K562 (cell line): ENCODE measurements around the gene RBFOX2. TPM values are rescaled to one million over a fixed set of nuclear protein-coding genes. Genes with fewer than 3 reads are reported as not detected.

ENCODE experiments used
- ATAC-seq: fragments of 200-7000 bp; cut with Tn5 transposase; 3 replicates; pipeline ENCODE4 v1.9.1; 2020; ENCODE audit warnings: moderate library complexity
- BruUV-seq: library from RNA; stranded (reverse); fragments of 400-500 nt; replicated peaks from 2 replicates; lab custom pipeline; 2021; lab: Mats Ljungman, UMichigan
- CTCF ChIA-PET: fragments of 300-600 bp; formaldehyde crosslinking; extraction: SDS; loops from one replicate; lab custom pipeline; 2021; ENCODE audit warnings: low intra/inter-chr PET ratio; lab: Yijun Ruan, JAX
- POLR2A ChIA-PET: fragments of 300-600, 350-650 bp; sonication (Branson Sonifier 250); formaldehyde crosslinking; extraction: SDS; loops from one replicate; lab custom pipeline; 2021; ENCODE audit warnings: antibody characterized with exemption, inconsistent platforms; lab: Yijun Ruan, JAX
- DNase-seq, 4 experiments: peaks; one replicate each; pipeline versions ENCODE4 v3.0.0 to v3.0.0-alpha.2; 2011 to 2018; ENCODE audit warnings: low spot score in 3 of 4, mixed read lengths in 3 of 4; ENCODE audit errors: extremely low read depth in 1 of 4
- FAIRE-seq: peaks from 2 replicates; lab custom pipeline; 2011; peaks lifted over from hg19 to GRCh38; lab: Jason Lieb, UNC
- H2AFZ ChIP-seq: 2 replicates; pipeline ENCODE4 v1.6.0; 2011; ENCODE audit warnings: low read depth, low read length, control low read depth, inconsistent platforms
- H3K27ac ChIP-seq: fragments of 200-600 bp; 3 replicates; pipeline ENCODE4 v1.8.0; 2011; ENCODE audit warnings: low read depth, mild to moderate bottlenecking, control low read depth, inconsistent platforms, low read length, moderate library complexity, mixed read lengths; ENCODE audit errors: extremely low read depth
- H3K27me3 ChIP-seq, 2 experiments: fragments of 300-600 bp in 1 of 2; 2 replicates in 1 of 2; 3 replicates in 1 of 2; pipeline versions ENCODE4 v1.6.0 to v1.8.0; 2011; ENCODE audit warnings: inconsistent platforms in 2 of 2, low read length in 2 of 2, mild to moderate bottlenecking in 1 of 2, mixed read lengths in 1 of 2, moderate library complexity in 1 of 2; ENCODE audit not compliant: control insufficient read depth in 2 of 2, insufficient read depth in 2 of 2
- H3K36me3 ChIP-seq: fragments of 300-600 bp; 3 replicates; pipeline ENCODE4 v1.8.0; 2011; ENCODE audit warnings: mild to moderate bottlenecking, low read length, inconsistent platforms; ENCODE audit not compliant: control insufficient read depth, insufficient read depth
- H3K4me1 ChIP-seq, 2 experiments: fragments of 200-600 bp in 1 of 2; replicated peaks in 1 of 2; 2 replicates in 1 of 2; 3 replicates in 1 of 2; pipeline versions ENCODE4 v1.5.1 to v1.8.0; 2011; ENCODE audit warnings: inconsistent platforms in 2 of 2, low read length in 2 of 2, mild to moderate bottlenecking in 1 of 2, mixed read lengths in 1 of 2, moderate library complexity in 1 of 2; ENCODE audit not compliant: control insufficient read depth in 2 of 2, insufficient read depth in 2 of 2
- H3K4me2 ChIP-seq: 2 replicates; pipeline ENCODE4 v1.6.1; 2011; ENCODE audit warnings: low read length, control low read depth, inconsistent platforms, mixed read lengths; ENCODE audit not compliant: insufficient read depth
- H3K4me3 ChIP-seq: fragments of 200-600 bp; sonication (generic), shearing (Covaris generic); 2 replicates; pipeline ENCODE4 v1.5.1; 2016; ENCODE audit warnings: control low read depth, inconsistent platforms
- H3K79me2 ChIP-seq: fragments of 200-600 bp; 3 replicates; pipeline ENCODE4 v1.8.0; 2011; ENCODE audit warnings: low read length, inconsistent platforms; ENCODE audit not compliant: control insufficient read depth, insufficient read depth
- H3K9ac ChIP-seq, 2 experiments: 2 replicates each; pipeline versions ENCODE4 v1.6.0 to v1.6.1; 2011; ENCODE audit warnings: low read depth in 2 of 2, low read length in 2 of 2, control low read depth in 1 of 2, inconsistent platforms in 1 of 2, mild to moderate bottlenecking in 1 of 2, mixed read lengths in 1 of 2; ENCODE audit not compliant: insufficient read depth in 1 of 2
- H3K9me1 ChIP-seq: one replicate; pipeline ENCODE4 v1.6.0; 2011; ENCODE audit warnings: inconsistent platforms, mild to moderate bottlenecking, low read length, moderate library complexity; ENCODE audit not compliant: control insufficient read depth, insufficient read depth
- H3K9me3 ChIP-seq: replicated peaks from 2 replicates; pipeline ENCODE4 v1.5.1; 2011; ENCODE audit warnings: low read depth, low read length, inconsistent platforms; ENCODE audit not compliant: control insufficient read depth, insufficient read depth
- H4K20me1 ChIP-seq: replicated peaks from 2 replicates; pipeline ENCODE4 v1.6.1; 2011; ENCODE audit warnings: low read length, inconsistent platforms, mixed read lengths; ENCODE audit not compliant: control insufficient read depth, insufficient read depth
- ATF3 ChIP-seq, 2 experiments: fragments of 450-650 bp in 1 of 2; sonication (generic) in 1 of 2; formaldehyde crosslinking in 1 of 2; IDR thresholded peaks in 1 of 2; conservative IDR thresholded peaks in 1 of 2; 2 replicates each; pipeline versions ENCODE4 v1.6.1 to v1.8.1; 2016 to 2023; ENCODE audit warnings: mild to moderate bottlenecking in 2 of 2, moderate library complexity in 2 of 2, inconsistent platforms in 1 of 2, missing genetic modification reagents in 1 of 2
- BRD4 ChIP-seq: fragments of 200-600 bp; sonication (generic); IDR thresholded peaks from 2 replicates; pipeline ENCODE4 v1.6.1; 2017; ENCODE audit warnings: inconsistent platforms
- HMG20B ChIP-seq: fragments of 250-450 bp; sonication (Bioruptor Pico); IDR thresholded peaks from 2 replicates; pipeline ENCODE4 v1.5.0; 2021; ENCODE audit warnings: mild to moderate bottlenecking
- KAT7 ChIP-seq: sonication (generic); formaldehyde crosslinking; IDR thresholded peaks from 2 replicates; pipeline ENCODE4 v1.8.0; 2022; ENCODE audit warnings: missing genetic modification reagents, mild to moderate bottlenecking, borderline replicate concordance
- MXD1 ChIP-seq: fragments of 250-450 bp; sonication (Bioruptor Pico); IDR thresholded peaks from 2 replicates; pipeline ENCODE4 v1.8.0; 2021; ENCODE audit warnings: borderline replicate concordance, mild to moderate bottlenecking, moderate library complexity; ENCODE audit not compliant: poor library complexity, severe bottlenecking
- NR2C2 ChIP-seq, 2 experiments: fragments of 200-800 bp in 1 of 2; sonication (Bioruptor generic) in 1 of 2; sonication (generic) in 1 of 2; formaldehyde crosslinking in 1 of 2; IDR thresholded peaks; 2 replicates each; pipeline versions ENCODE4 v1.6.1 to v1.8.0; 2016 to 2022; ENCODE audit warnings: mild to moderate bottlenecking in 1 of 2, missing compliant biosample characterization in 1 of 2, missing genetic modification characterization in 1 of 2, missing genetic modification reagents in 1 of 2
- PTTG1 ChIP-seq: fragments of 450-650 bp; IDR thresholded peaks from 2 replicates; pipeline ENCODE4 v1.6.1; 2016; ENCODE audit warnings: low read depth, mild to moderate bottlenecking, missing genetic modification characterization, missing compliant biosample characterization
- RB1 ChIP-seq: fragments of 450-650 bp; IDR thresholded peaks from 2 replicates; pipeline ENCODE4 v1.6.1; 2017; ENCODE audit warnings: low read depth, mild to moderate bottlenecking
- RCOR1 ChIP-seq, 2 experiments: IDR thresholded peaks; 2 replicates each; pipeline ENCODE4 v1.6.1; 2012; ENCODE audit warnings: low read depth in 2 of 2, low read length in 2 of 2, borderline replicate concordance in 1 of 2, improper control_type of control experiment in 1 of 2
- TRIM24 ChIP-seq, 2 experiments: fragments of 450-650 bp; IDR thresholded peaks; 2 replicates each; pipeline ENCODE4 v1.6.1; 2016
- ZBTB17 ChIP-seq: fragments of 450-650 bp; formaldehyde crosslinking; IDR thresholded peaks from 2 replicates; pipeline ENCODE4 v1.4.0; 2020; ENCODE audit warnings: mild to moderate bottlenecking
- ZFPM2 ChIP-seq: fragments of 250-450 bp; sonication (Bioruptor Pico); IDR thresholded peaks from 2 replicates; pipeline ENCODE4 v1.5.1; 2022; ENCODE audit warnings: mild to moderate bottlenecking
- ZNF274 ChIP-seq: IDR thresholded peaks from 2 replicates; pipeline ENCODE4 v1.6.1; 2011; ENCODE audit warnings: low read depth, mild to moderate bottlenecking, low read length, moderate library complexity, borderline replicate concordance
- ZNF583 ChIP-seq: fragments of 250-450 bp; sonication (Bioruptor Pico); IDR thresholded peaks from 2 replicates; pipeline ENCODE4 v1.4.0; 2020
- ZNF584 ChIP-seq: fragments of 200-800 bp; sonication (Bioruptor generic); IDR thresholded peaks from 2 replicates; pipeline ENCODE4 v1.6.1; 2016; ENCODE audit warnings: low read depth, mild to moderate bottlenecking, missing genetic modification characterization, missing compliant biosample characterization
- WGBS: fragments of 100-300 bp; shearing (Covaris generic); methylation state at CpG from one replicate; pipeline ENCODE4 v1.1.6; 2016; ENCODE audit warnings: low coverage, mixed read lengths; ENCODE audit not compliant: insufficient coverage; ENCODE audit errors: missing lambda C conversion rate; 5-methylcytosine and 5-hydroxymethylcytosine counted together
- in situ Hi-C: fragments of 300-500 bp; cut with MboI; formaldehyde crosslinking; loops from 4 replicates; pipeline ENCODE4 v1.15.0; 2018; ENCODE audit warnings: inconsistent platforms, mixed read lengths
- intact Hi-C: fragments of 100-400 bp; cut with micrococcal nuclease; formaldehyde crosslinking; loops from 2 replicates; pipeline ENCODE4 v1.14.2; 2022
- polyA plus RNA-seq, 8 experiments: library from polyadenylated mRNA; depleted of rRNA in 4 of 8; stranded (reverse) in 5 of 8; unstranded in 3 of 8; fragments of >200 nt; fragmentation: Nextera tagmentation in 2 of 8; fragmentation: Illumina TruSeq in 1 of 8; extraction: Ambion mirVana in 2 of 8; extraction: Trizol in 1 of 8; gene quantifications; 2 replicates each; pipeline versions ENCODE4 v1.2.1 to v1.2.3, GENCODE V29; 2011 to 2014; ENCODE audit warnings: inconsistent platforms in 1 of 8, missing spikeins in 1 of 8
- total RNA-seq, 7 experiments: library from RNA; depleted of rRNA in 6 of 7; stranded (reverse); fragments of >200 nt in 6 of 7; fragmentation: Illumina TruSeq in 2 of 7; extraction: Trizol in 2 of 7; gene quantifications; 2 replicates each; pipeline versions ENCODE4 v1.2.1 to v1.2.3, GENCODE V29; 2011 to 2021; ENCODE audit warnings: low replicate concordance in 1 of 7

Gene RBFOX2
- total and polyA plus RNA-seq, 9 of the 15 experiments (the other 6 are each of a cell fraction or from before 2014, with no cell fraction given): 5.8 to 24.8 (median 14.2) TPM

GRCh38 chr22:35812600-35812999 lies 216.0 kb downstream of the RBFOX2 start:
- DNase-seq: no peak
- H4K20me1 ChIP-seq: no peaks in the 10 kb centered on the region
- no peaks in the 10 kb centered on the region for H3K4me1 ChIP-seq
- WGBS: 23% methylated on average over 4 of the region's 4 CpGs
- TF ChIP-seq MXD1 (CRISPR knock-in tag) (no peak), RCOR1 (IDR thresholded peaks at IDR 0.05; ENCODE audit: borderline replicate concordance in 1 of 2, low read depth in 2 of 2, low read length in 2 of 2) (no peak), ZNF274 (0 out of 2 replicates have a peak, but pooled peaks have one; percentile 23), RB1 (no peak)
- no peak overlapping the region for H2AFZ ChIP-seq
- no peaks in the 10 kb centered on the region for H3K27me3 ChIP-seq
- H3K4me2 ChIP-seq: no peak overlapping the region
- no peak for FAIRE-seq
- in situ Hi-C loops: no loop called here
- no peaks in the 10 kb centered on the region for H3K9me1 ChIP-seq
- H3K9me3 ChIP-seq: no peaks in the 10 kb centered on the region
- H3K27ac ChIP-seq: no peak overlapping the region
- H3K4me3 ChIP-seq: no peak overlapping the region
- ATAC-seq: no peak
- H3K9ac ChIP-seq: no peak overlapping the region
- intact Hi-C loops: no loop called here
- no peaks in the 10 kb centered on the region; the same call in 2 of the 3 replicates for H3K79me2 ChIP-seq
- BruUV-seq: no TSS peak
- POLR2A ChIA-PET: interaction anchor here (0.7 kb wide), 1 partner anchor 8 kb away, joined by 3 read pairs; no protein-coding TSS in a partner anchor
- H3K36me3 ChIP-seq: peaks cover 6% of the 10 kb centered on the region; the same call in 2 of the 3 replicates
- CTCF ChIA-PET: no interaction called here

GRCh38 chr22:35811670-35812069 lies 217.0 kb downstream of the RBFOX2 start:
- H3K9ac ChIP-seq: no peak overlapping the region
- H3K4me2 ChIP-seq: no peak overlapping the region
- WGBS: 80% methylated on average over 2 of the region's 3 CpGs
- CTCF ChIA-PET: no interaction called here
- H3K4me1 ChIP-seq: no peaks in the 10 kb centered on the region
- H2AFZ ChIP-seq: no peak overlapping the region
- H3K4me3 ChIP-seq: no peak overlapping the region
- in situ Hi-C loops (no loop called here), intact Hi-C loops (no loop called here)
- POLR2A ChIA-PET: interaction anchor here (0.7 kb wide), 1 partner anchor 9 kb away, joined by 3 read pairs; no protein-coding TSS in a partner anchor
- H3K27ac ChIP-seq: no peak overlapping the region
- H3K27me3 ChIP-seq: no peaks in the 10 kb centered on the region
- H3K36me3 ChIP-seq: peaks cover 6% of the 10 kb centered on the region; the same call in 2 of the 3 replicates
- no peaks in the 10 kb centered on the region for H4K20me1 ChIP-seq
- no peaks in the 10 kb centered on the region for H3K9me3 ChIP-seq
- FAIRE-seq: no peak
- BruUV-seq: no TSS peak
- no peak for ATAC-seq
- H3K79me2 ChIP-seq: no peaks in the 10 kb centered on the region; the same call in 2 of the 3 replicates
- H3K9me1 ChIP-seq: no peaks in the 10 kb centered on the region
- no peak for DNase-seq
- no peak for TF ChIP-seq NR2C2 (CRISPR knock-in tag; IDR thresholded peaks at IDR 0.05)
- TF ChIP-seq NR2C2 (tag; IDR thresholded peaks at IDR 0.05): no peak
- peak; percentile 79 for TF ChIP-seq ATF3 (IDR thresholded peaks at IDR 0.05)
- no peak for TF ChIP-seq ATF3 (CRISPR knock-in tag; conservative IDR thresholded peaks at IDR 0.05)
- no peak for TF ChIP-seq PTTG1 (tag)
- no peak for TF ChIP-seq HMG20B (CRISPR knock-in tag)
- no peak for TF ChIP-seq ZBTB17
- no peak for TF ChIP-seq ZNF584 (CRISPR knock-in tag)
- TF ChIP-seq TRIM24 (IDR thresholded peaks at IDR 0.05): 0 out of 4 replicates have a peak, but pooled peaks of 1 of the 2 experiments have one; percentile 26
- no peak for TF ChIP-seq BRD4
- no peak for TF ChIP-seq KAT7
- TF ChIP-seq ZNF583: no peak
- TF ChIP-seq ZFPM2 (CRISPR knock-in tag): no peak
